Fibroblast of pulmonary artery (primary cell): ENCODE data around the gene MLST8.

Experiments used
- DNase-seq: peaks from one replicate; pipeline ENCODE4 v3.0.0-alpha.2; 2010; ENCODE audit warnings: low read depth
- H3K4me3 ChIP-seq: replicated peaks from 2 replicates; pipeline ENCODE4 v1.5.1; 2011; ENCODE audit warnings: low read depth, mild to moderate bottlenecking, control low read depth, low read length, moderate library complexity
- CTCF ChIP-seq: IDR thresholded peaks from 2 replicates; pipeline ENCODE4 v1.5.1; 2011; ENCODE audit warnings: mild to moderate bottlenecking, control low read depth, low read length, inconsistent platforms; ENCODE audit errors: missing control alignments

Gene MLST8

GRCh38 chr16:2173366-2173765, 31.9 kb upstream of the MLST8 start:
- H3K4me3 ChIP-seq, result no peak overlapping the region
- DNase-seq, result no peak
- TF ChIP-seq CTCF, result no peak

- TF ChIP-seq CTCF, result no peak
- no peak for DNase-seq
- no peak overlapping the region for H3K4me3 ChIP-seq
Measured at GRCh38 chr16:2173916-2174315, 31.3 kb upstream of the MLST8 start.

- DNase-seq, result no peak
- no peak overlapping the region for H3K4me3 ChIP-seq
- TF ChIP-seq CTCF, result no peak
Measured at GRCh38 chr16:2174396-2175131, 30.7 kb upstream of the MLST8 start.

- H3K4me3 ChIP-seq, result no peak overlapping the region
- no peak for TF ChIP-seq CTCF
Measured at GRCh38 chr16:2175454-2175853, 29.8 kb upstream of the MLST8 start.

GRCh38 chr16:2176047-2176446, 29.2 kb upstream of the MLST8 start:
- no peak for TF ChIP-seq CTCF
- DNase-seq, result no peak
- no peak overlapping the region for H3K4me3 ChIP-seq

More at GRCh38 chr16:2175454-2175853, 29.8 kb upstream of the MLST8 start:
- DNase-seq, result no peak

GRCh38 chr16:2177101-2177500, 28.2 kb upstream of the MLST8 start:
- no peak for TF ChIP-seq CTCF
- DNase-seq, result no peak
- H3K4me3 ChIP-seq, result no peak overlapping the region

- TF ChIP-seq CTCF, result no peak
- DNase-seq, result no peak
- H3K4me3 ChIP-seq, result no peak overlapping the region
Measured at GRCh38 chr16:2177561-2177960, 27.7 kb upstream of the MLST8 start.
